ENCODE results near the gene ULK4. TPM values are rescaled to one million over a fixed set of nuclear protein-coding genes. Genes with fewer than 3 reads are reported as not detected.

ULK4 gene
- total and polyA plus RNA-seq, 2 of the 4 experiments (the other 2 are of a cell fraction), result 2.7 to 5.0 TPM

DNA sequence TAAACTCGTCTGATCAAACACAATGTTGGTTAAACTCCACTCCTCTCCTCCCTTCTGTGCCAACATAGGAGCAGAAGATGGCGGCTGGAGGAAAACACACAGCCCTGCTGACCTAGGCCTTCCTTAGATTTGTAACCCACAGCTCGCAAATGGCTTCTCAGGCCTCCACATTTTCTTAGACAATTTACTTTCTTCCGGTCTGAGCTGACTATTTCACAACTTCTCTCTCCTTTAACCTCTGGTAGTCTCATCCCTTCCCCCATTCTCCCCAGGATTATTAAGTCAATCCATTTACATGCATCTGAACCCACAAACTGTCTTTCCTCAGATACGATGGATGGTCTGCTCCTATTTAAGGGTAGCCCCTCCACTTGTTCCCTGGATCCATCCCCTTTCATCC is 25.7 kb upstream of the ULK4 start:
- ATAC-seq (ENCODE audit: low read depth) (no peak), DNase-seq (no peak)
- intact Hi-C loops (cut with micrococcal nuclease), result no loop called here
- H3K27me3 ChIP-seq (ENCODE audit: control insufficient read depth, insufficient read depth, low read length), result no peaks in the 10 kb centered on the region
- H4K8ac ChIP-seq (ENCODE audit: low read depth in 2 of 2, low read length in 2 of 2), result no peak overlapping the region
- H4K20me1 ChIP-seq (ENCODE audit: insufficient read depth, low read length), result no peaks in the 10 kb centered on the region
- H3K23ac ChIP-seq (ENCODE audit: low read depth, low read length), result no peak overlapping the region
- no peaks in the 10 kb centered on the region for H3K9me1 ChIP-seq (ENCODE audit: insufficient read depth, low read length)
- H3K36me3 ChIP-seq (ENCODE audit: control insufficient read depth, insufficient read depth, low read length), result no peaks in the 10 kb centered on the region
- H3K4me2 ChIP-seq (ENCODE audit: low read depth, low read length), result no peak overlapping the region
- H3K4ac ChIP-seq (ENCODE audit: low read depth, low read length), result no peak overlapping the region
- no peak overlapping the region for H2BK20ac ChIP-seq (ENCODE audit: low read depth, low read length)
- 100% methylated on average over 1 of the region's 5 CpGs; no CpG with 5 or more reads in 1 of the 2 experiments for WGBS, 2 experiments (ENCODE audit: extremely low coverage in 2 of 2, insufficient read length in 1 of 2)
- no peak overlapping the region for H2AK9ac ChIP-seq (replicated peaks; ENCODE audit: low read depth, low read length, poor library complexity)
- H2BK120ac ChIP-seq (ENCODE audit: low read depth, low read length), result no peak overlapping the region
- ChIA-PET POLR2A (ENCODE audit: unreplicated experiment) (no interaction called here), CTCF (no interaction called here)
- no peak overlapping the region for H3K14ac ChIP-seq (replicated peaks; ENCODE audit: low read depth, low read length)
- TF ChIP-seq CTCF (conservative IDR thresholded peaks at IDR 0.05; ENCODE audit: low read depth, low read length), result no peak
- TF ChIP-seq CHD1 (IDR thresholded peaks at IDR 0.05; ENCODE audit: low read depth, low read length), result no peak
- no peak for TF ChIP-seq POLR2A (IDR thresholded peaks at IDR 0.05; ENCODE audit: low read depth, low read length)
- no peak for TF ChIP-seq RAD21 (IDR thresholded peaks at IDR 0.05; ENCODE audit: low read length)
- TF ChIP-seq BHLHE40 (IDR thresholded peaks at IDR 0.05; ENCODE audit: low read depth, low read length), result no peak
- no peak for TF ChIP-seq MXI1 (IDR thresholded peaks at IDR 0.05; ENCODE audit: borderline replicate concordance, low read depth, low read length)
- TF ChIP-seq NFE2L2 (IDR thresholded peaks at IDR 0.05; ENCODE audit: low read depth, low read length), result no peak
- no peak for TF ChIP-seq MAZ (IDR thresholded peaks at IDR 0.05; ENCODE audit: borderline replicate concordance, low read depth, low read length)
- no peak for TF ChIP-seq SMC3 (IDR thresholded peaks at IDR 0.05; ENCODE audit: low read depth, low read length)
- no peak for TF ChIP-seq RFX5 (IDR thresholded peaks at IDR 0.05; ENCODE audit: low read depth, low read length)
- no peak for TF ChIP-seq FOS (IDR thresholded peaks at IDR 0.05; ENCODE audit: low read depth, low read length)
- no peak for TF ChIP-seq RCOR1 (IDR thresholded peaks at IDR 0.05; ENCODE audit: insufficient replicate concordance, low read length)
- TF ChIP-seq MAFK (IDR thresholded peaks at IDR 0.05; ENCODE audit: low read depth, low read length), result no peak
- TF ChIP-seq CEBPB (IDR thresholded peaks at IDR 0.05; ENCODE audit: low read depth, low read length), result no peak
- TF ChIP-seq, protein P1, sequence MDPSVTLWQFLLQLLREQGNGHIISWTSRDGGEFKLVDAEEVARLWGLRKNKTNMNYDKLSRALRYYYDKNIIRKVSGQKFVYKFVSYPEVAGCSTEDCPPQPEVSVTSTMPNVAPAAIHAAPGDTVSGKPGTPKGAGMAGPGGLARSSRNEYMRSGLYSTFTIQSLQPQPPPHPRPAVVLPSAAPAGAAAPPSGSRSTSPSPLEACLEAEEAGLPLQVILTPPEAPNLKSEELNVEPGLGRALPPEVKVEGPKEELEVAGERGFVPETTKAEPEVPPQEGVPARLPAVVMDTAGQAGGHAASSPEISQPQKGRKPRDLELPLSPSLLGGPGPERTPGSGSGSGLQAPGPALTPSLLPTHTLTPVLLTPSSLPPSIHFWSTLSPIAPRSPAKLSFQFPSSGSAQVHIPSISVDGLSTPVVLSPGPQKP (IDR thresholded peaks at IDR 0.05; ENCODE audit: borderline replicate concordance, low read depth, low read length), result no peak
- dilution Hi-C loops (cut with HindIII; ENCODE audit: low sequenced_read_pairs, unreplicated experiment), result no loop called here
- H2BK5ac ChIP-seq (ENCODE audit: low read depth, low read length, poor library complexity, severe bottlenecking), result no peak overlapping the region
- H3K4me1 ChIP-seq (ENCODE audit: control insufficient read depth, insufficient read depth, low read length), result no peaks in the 10 kb centered on the region
- H2BK15ac ChIP-seq (ENCODE audit: low read depth, low read length), result no peak overlapping the region
- in situ Hi-C loops (cut with MboI; ENCODE audit: low sequenced_read_pairs), result no loop called here
- no peak overlapping the region for H3K56ac ChIP-seq (ENCODE audit: extremely low read depth, insufficient read depth, low read length)
- H4K5ac ChIP-seq (ENCODE audit: low read depth, low read length), result no peak overlapping the region
- H3K27ac ChIP-seq (ENCODE audit: insufficient read depth, low read length), result no peak overlapping the region
- no peak overlapping the region for H4K91ac ChIP-seq (ENCODE audit: insufficient read depth, low read depth, low read length)
- H3K18ac ChIP-seq (ENCODE audit: low read depth, low read length), result no peak overlapping the region
- no peak overlapping the region for H3K9ac ChIP-seq (ENCODE audit: low read depth, low read length)
- no peaks in the 10 kb centered on the region for H3K79me1 ChIP-seq (ENCODE audit: low read depth in 1 of 2, low read length in 2 of 2)
- no peak overlapping the region for H2AFZ ChIP-seq (replicated peaks; ENCODE audit: low read length, poor library complexity)
- no peak overlapping the region for H3K4me3 ChIP-seq (ENCODE audit: insufficient read depth, low read depth, low read length)
- no peak overlapping the region for H2AK5ac ChIP-seq (ENCODE audit: low read depth, low read length)
- BruUV-seq (replicated peaks), result no TSS peak
- H3K9me3 ChIP-seq (ENCODE audit: control insufficient read depth, insufficient read depth, low read length), result no peaks in the 10 kb centered on the region
